HG03354 (cell line): ENCODE data around the gene CUBN.
"Not testable (repeated sequence)": the region's sequence is repeated elsewhere in the genome, so short reads cannot be mapped to it uniquely, and the experiment has no call there.

Experiments used
- ATAC-seq: cut with Tn5 transposase; IDR thresholded peaks from one replicate; pipeline ENCODE4 v1.9.1; 2021; ENCODE audit warnings: mild to moderate bottlenecking; ENCODE audit not compliant: unreplicated experiment, poor library complexity, severe bottlenecking

Gene CUBN

GRCh38 chr10:16856567-16856966 is 273.0 kb downstream of the CUBN start:
- ATAC-seq, result no peak

- no peak for ATAC-seq
Measured at GRCh38 chr10:16856092-16856491, 273.5 kb downstream of the CUBN start.

GRCh38 chr10:16854623-16855022 is 275.0 kb downstream of the CUBN start:
- no peak for ATAC-seq

- ATAC-seq, result no peak
Measured at GRCh38 chr10:16853809-16854208, 275.8 kb downstream of the CUBN start.

- ATAC-seq, result no peak
Measured at GRCh38 chr10:16853201-16853600, 276.4 kb downstream of the CUBN start.

- no peak for ATAC-seq
Measured at GRCh38 chr10:16852624-16853023, 277.0 kb downstream of the CUBN start.

- ATAC-seq, result no peak
Measured at GRCh38 chr10:16848562-16849154, 281.0 kb downstream of the CUBN start.

GRCh38 chr10:16847644-16848043 is 282.0 kb downstream of the CUBN start:
- no peak for ATAC-seq

GRCh38 chr10:16845248-16845647 is 284.4 kb downstream of the CUBN start:
- ATAC-seq, result no peak

GRCh38 chr10:16843252-16843870 is 286.2 kb downstream of the CUBN start:
- ATAC-seq, result peak; percentile 79

- no peak for ATAC-seq
Measured at GRCh38 chr10:16835228-16835627, 294.4 kb downstream of the CUBN start.

- ATAC-seq, result no peak
Measured at GRCh38 chr10:16832351-16833080, 297.1 kb downstream of the CUBN start.

GRCh38 chr10:16828701-16829175 is 300.9 kb downstream of the CUBN start:
- ATAC-seq, result no peak

- peak; percentile 85 for ATAC-seq
Measured at GRCh38 chr10:16828114-16828568, 301.5 kb downstream of the CUBN start.

GRCh38 chr10:16827474-16827873 is 302.1 kb downstream of the CUBN start:
- ATAC-seq, result not testable (repeated sequence)

GRCh38 chr10:16822726-16823360 is 306.8 kb downstream of the CUBN start:
- ATAC-seq, result no peak

- no peak for ATAC-seq
Measured at GRCh38 chr10:16822027-16822426, 307.6 kb downstream of the CUBN start.

- ATAC-seq, result no peak
Measured at GRCh38 chr10:16820421-16820820, 309.2 kb downstream of the CUBN start.

GRCh38 chr10:16820018-16820417 is 309.6 kb downstream of the CUBN start:
- ATAC-seq, result no peak

- no peak for ATAC-seq
Measured at GRCh38 chr10:16819436-16819835, 310.2 kb downstream of the CUBN start.
